T-cell (primary cell): Measurements from ENCODE around the gene OR2T3. TPM values are rescaled to one million over a fixed set of nuclear protein-coding genes. Genes with fewer than 3 reads are reported as not detected.
"Not testable (repeated sequence)": the region's sequence is repeated elsewhere in the genome, so short reads cannot be mapped to it uniquely, and the experiment has no call there.

Experiments
- ATAC-seq, 4 experiments: fragments of 200-7000 bp in 3 of 4; fragments of 150-1000 bp in 1 of 4; cut with Tn5 transposase; replicated peaks in 1 of 4; 1 replicate in 3 of 4; 2 replicates in 1 of 4; pipeline ENCODE4 v1.10.0; 2021; ENCODE audit warnings: moderate library complexity in 3 of 4, mild to moderate bottlenecking in 2 of 4, moderate number of reproducible peaks in 1 of 4
- CTCF ChIA-PET, 2 donors: fragments of 300-600 bp; sonication (Branson Sonifier 250); formaldehyde crosslinking; loops; one replicate each; lab custom pipeline; 2022; ENCODE audit warnings: antibody characterized with exemption in 2 of 2; lab: Charles Lee
- POLR2A ChIA-PET, 2 donors: fragments of 300-600 bp; sonication (Branson Sonifier 250); formaldehyde crosslinking; loops; one replicate each; lab custom pipeline; 2022; ENCODE audit warnings: antibody characterized with exemption in 2 of 2; lab: Charles Lee
- DNase-seq, 35 experiments: peaks; one replicate each; pipeline versions ENCODE4 v3.0.0 to v3.0.0-alpha.2; 2013 to 2023
- H3K27ac ChIP-seq: one replicate; pipeline ENCODE4 v1.5.1; 2013; ENCODE audit warnings: low read length
- H3K27me3 ChIP-seq, 2 experiments: replicated peaks in 1 of 2; 1 replicate in 1 of 2; 2 replicates in 1 of 2; pipeline versions ENCODE4 v1.6.1 to v1.7.0; 2013; ENCODE audit warnings: low read length in 1 of 2, mixed read lengths in 1 of 2; ENCODE audit not compliant: control insufficient read depth in 2 of 2, insufficient read depth in 2 of 2; ENCODE audit errors: extremely low read depth in 1 of 2
- H3K36me3 ChIP-seq, 2 donors: 1 replicate in 1 of 2; 2 replicates in 1 of 2; pipeline versions ENCODE4 v1.6.1 to v1.7.0; 2013; ENCODE audit warnings: low read length in 1 of 2; ENCODE audit not compliant: control insufficient read depth in 2 of 2, insufficient read depth in 1 of 2; ENCODE audit errors: extremely low read depth in 1 of 2
- H3K4me1 ChIP-seq, 2 experiments: 1 replicate in 1 of 2; 2 replicates in 1 of 2; pipeline versions ENCODE4 v1.6.1 to v1.7.0; 2013; ENCODE audit warnings: low read length in 2 of 2, mixed read lengths in 1 of 2; ENCODE audit not compliant: insufficient read depth in 2 of 2, control insufficient read depth in 1 of 2; ENCODE audit errors: extremely low read depth in 1 of 2
- H3K4me3 ChIP-seq, 2 donors: 1 replicate in 1 of 2; 2 replicates in 1 of 2; pipeline versions ENCODE4 v1.5.1 to v1.7.0; 2013; ENCODE audit warnings: mild to moderate bottlenecking in 2 of 2, low read length in 1 of 2, moderate library complexity in 1 of 2; ENCODE audit not compliant: control insufficient read depth in 1 of 2; ENCODE audit errors: extremely low read depth in 1 of 2
- H3K9me3 ChIP-seq: 2 replicates; pipeline ENCODE4 v1.7.0; 2013
- H3K27ac Mint-ChIP-seq, 2 donors: one replicate each; pipeline ENCODE4 v1.8.0; 2020 to 2021; ENCODE audit warnings: mild to moderate bottlenecking in 2 of 2, mixed read lengths in 2 of 2
- H3K27me3 Mint-ChIP-seq, 2 donors: one replicate each; pipeline ENCODE4 v1.8.0; 2021 to 2022; ENCODE audit warnings: mixed read lengths in 2 of 2
- H3K36me3 Mint-ChIP-seq: one replicate; pipeline ENCODE4 v1.8.0; 2021; ENCODE audit warnings: mixed read lengths
- H3K4me1 Mint-ChIP-seq, 3 donors: one replicate each; pipeline ENCODE4 v1.8.0; 2020 to 2022; ENCODE audit warnings: mixed read lengths in 3 of 3, mild to moderate bottlenecking in 1 of 3
- H3K4me3 Mint-ChIP-seq, 3 donors: one replicate each; pipeline ENCODE4 v1.8.0; 2020 to 2022; ENCODE audit warnings: mild to moderate bottlenecking in 3 of 3, mixed read lengths in 3 of 3, moderate library complexity in 3 of 3
- H3K9me3 Mint-ChIP-seq, 3 donors: one replicate each; pipeline ENCODE4 v1.8.0; 2020 to 2022; ENCODE audit warnings: mixed read lengths in 3 of 3
- WGBS: methylation state at CpG from one replicate; pipeline ENCODE4 v1.1.5; 2013; ENCODE audit warnings: missing lambda C conversion rate; ENCODE audit not compliant: insufficient coverage; 5-methylcytosine and 5-hydroxymethylcytosine counted together
- total RNA-seq, 35 experiments: library from RNA in 6 of 35; stranded (reverse) in 6 of 35; fragments of 120-200 nt in 1 of 35; gene quantifications; one replicate each; pipeline versions ENCODE4 v1.2.1 to v1.2.4 and lab custom pipeline; 2013 to 2026

The OR2T3 gene, protein sequence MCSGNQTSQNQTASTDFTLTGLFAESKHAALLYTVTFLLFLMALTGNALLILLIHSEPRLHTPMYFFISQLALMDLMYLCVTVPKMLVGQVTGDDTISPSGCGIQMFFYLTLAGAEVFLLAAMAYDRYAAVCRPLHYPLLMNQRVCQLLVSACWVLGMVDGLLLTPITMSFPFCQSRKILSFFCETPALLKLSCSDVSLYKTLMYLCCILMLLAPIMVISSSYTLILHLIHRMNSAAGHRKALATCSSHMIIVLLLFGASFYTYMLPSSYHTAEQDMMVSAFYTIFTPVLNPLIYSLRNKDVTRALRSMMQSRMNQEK
- total RNA-seq (not detected), total RNA-seq (lab: John Stamatoyannopoulos, UW) (0 reads per million in 29 experiments)
- total RNA-seq (2013), result not detected

DNA sequence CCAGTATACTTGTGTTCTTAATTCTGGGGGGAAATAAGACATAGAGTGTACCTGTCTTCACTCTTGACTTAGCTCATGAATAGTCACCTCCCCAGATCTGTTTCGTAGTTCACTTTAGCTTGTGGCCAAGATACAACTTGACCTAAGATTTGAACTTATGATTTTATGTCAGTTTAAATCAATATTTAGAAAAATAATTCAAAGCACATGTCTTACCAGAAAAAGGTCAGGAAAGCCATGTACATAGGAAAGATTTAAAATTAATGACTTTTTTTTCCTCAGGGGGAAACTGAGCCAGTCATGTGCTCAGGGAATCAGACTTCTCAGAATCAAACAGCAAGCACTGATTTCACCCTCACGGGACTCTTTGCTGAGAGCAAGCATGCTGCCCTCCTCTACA, at the start of gene OR2T3:
Gene OR2T3 (plus strand): TSS at position 301 of the 400 bp plus-strand sequence. CDS start 0 bp downstream, at position 301.
- not testable (repeated sequence) for H3K27ac ChIP-seq, H3K4me3 Mint-ChIP-seq
- WGBS, result no CpG with 5 or more reads among the region's 2 CpGs

DNA sequence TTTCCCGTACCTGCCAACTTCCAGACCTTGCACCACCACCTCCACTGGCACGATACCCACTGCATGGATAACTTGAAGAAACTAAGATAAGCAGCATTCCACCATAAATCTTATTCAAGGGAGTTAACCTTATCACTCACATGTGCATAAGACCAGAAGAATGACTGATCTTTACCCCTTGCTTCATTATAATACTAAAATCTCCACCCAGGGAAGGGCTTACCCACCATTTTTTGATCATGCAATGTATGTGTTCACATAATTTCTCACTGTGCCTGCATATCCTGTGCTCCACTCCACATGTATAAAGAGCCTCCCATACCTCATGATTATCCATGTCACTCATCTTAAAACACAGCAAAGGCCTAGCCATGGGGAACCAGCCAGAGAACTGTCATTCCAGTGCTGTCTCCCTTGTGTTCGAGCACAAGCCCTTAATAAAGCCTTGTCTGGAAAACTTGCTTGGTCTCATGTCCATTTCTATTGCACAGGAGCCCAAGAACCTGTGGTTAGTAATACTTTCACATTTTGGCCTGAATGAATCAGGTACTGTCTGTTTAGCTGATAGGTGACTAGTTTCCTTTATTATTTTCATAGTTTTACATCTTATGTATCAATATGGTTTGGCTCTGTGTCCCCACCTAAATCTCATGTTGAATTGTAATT, 45.5 kb upstream of the OR2T3 start:
- H3K4me1 Mint-ChIP-seq, H3K36me3 ChIP-seq, CTCF ChIA-PET, H3K27me3 Mint-ChIP-seq, H3K9me3 ChIP-seq, H3K27ac ChIP-seq, H3K36me3 Mint-ChIP-seq, DNase-seq, H3K27me3 ChIP-seq, POLR2A ChIA-PET, ATAC-seq, H3K4me3 ChIP-seq, H3K27ac Mint-ChIP-seq, H3K4me1 ChIP-seq, H3K4me3 Mint-ChIP-seq: not testable (repeated sequence)
- peaks cover 3 to 14% (median 7%) of the 10 kb centered on the region in 3 donors for H3K9me3 Mint-ChIP-seq
- 43% methylated on average over 1 of the region's 3 CpGs for WGBS

More for the DNA sequence above, at the start of gene OR2T3:
- H3K9me3 ChIP-seq, H3K4me3 ChIP-seq, ATAC-seq, H3K4me1 Mint-ChIP-seq, H3K27me3 ChIP-seq, H3K36me3 ChIP-seq, H3K9me3 Mint-ChIP-seq, H3K27me3 Mint-ChIP-seq, H3K4me1 ChIP-seq, POLR2A ChIA-PET, DNase-seq, H3K27ac Mint-ChIP-seq, CTCF ChIA-PET: not testable (repeated sequence)
- peaks cover 20% of the 10 kb centered on the region for H3K36me3 Mint-ChIP-seq

DNA sequence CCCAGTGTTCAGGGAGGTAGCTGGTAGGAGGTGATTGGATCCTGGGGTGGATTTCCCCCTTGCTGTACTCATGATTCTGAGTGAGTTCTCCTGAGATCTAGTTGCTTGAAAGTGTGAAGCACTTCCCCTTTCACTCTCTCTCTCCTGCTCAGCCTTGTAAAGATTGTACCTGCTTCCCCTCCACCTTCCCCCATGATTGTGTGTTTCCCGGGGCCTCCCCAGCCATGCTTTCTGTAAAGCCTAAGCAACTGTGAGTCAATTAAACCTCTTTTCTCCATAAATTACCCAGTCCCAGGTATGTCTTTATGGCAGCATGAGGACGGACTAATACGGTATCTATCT, 45.0 kb upstream of the OR2T3 start:
- DNase-seq, H3K36me3 ChIP-seq, H3K9me3 Mint-ChIP-seq, H3K27ac ChIP-seq, H3K27ac Mint-ChIP-seq, ATAC-seq, CTCF ChIA-PET, H3K36me3 Mint-ChIP-seq, H3K4me1 Mint-ChIP-seq, H3K4me3 Mint-ChIP-seq, H3K27me3 Mint-ChIP-seq, H3K4me3 ChIP-seq, H3K27me3 ChIP-seq, POLR2A ChIA-PET, H3K4me1 ChIP-seq, H3K9me3 ChIP-seq: not testable (repeated sequence)
- no CpG with 5 or more reads among the region's 3 CpGs for WGBS

DNA sequence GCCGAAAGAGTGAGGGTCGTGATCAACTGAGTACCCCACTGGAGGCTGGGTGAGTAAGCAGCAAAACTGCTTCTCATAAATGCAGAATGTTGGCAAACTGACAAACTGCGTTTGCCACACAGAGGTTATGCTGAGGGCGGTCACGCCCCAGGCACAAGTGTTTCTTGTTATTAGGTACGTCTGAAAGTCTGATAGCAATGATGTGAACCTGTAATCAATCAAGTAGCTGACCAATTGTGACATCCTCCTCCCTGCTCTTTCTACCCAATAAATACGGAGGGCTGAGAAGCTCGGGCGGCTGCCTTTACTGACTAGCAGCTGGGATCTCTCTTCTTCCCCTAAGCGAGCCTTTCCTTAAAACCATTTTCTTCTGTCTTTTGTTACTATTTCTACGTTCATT, 41.5 kb upstream of the OR2T3 start:
- H3K4me3 Mint-ChIP-seq, H3K36me3 ChIP-seq, H3K9me3 Mint-ChIP-seq, H3K27ac Mint-ChIP-seq, H3K4me1 Mint-ChIP-seq, DNase-seq, H3K9me3 ChIP-seq, POLR2A ChIA-PET, H3K4me3 ChIP-seq, ATAC-seq, CTCF ChIA-PET, H3K4me1 ChIP-seq, H3K27me3 ChIP-seq, H3K27me3 Mint-ChIP-seq, H3K36me3 Mint-ChIP-seq, H3K27ac ChIP-seq: not testable (repeated sequence)
- no CpG with 5 or more reads among the region's 11 CpGs for WGBS

DNA sequence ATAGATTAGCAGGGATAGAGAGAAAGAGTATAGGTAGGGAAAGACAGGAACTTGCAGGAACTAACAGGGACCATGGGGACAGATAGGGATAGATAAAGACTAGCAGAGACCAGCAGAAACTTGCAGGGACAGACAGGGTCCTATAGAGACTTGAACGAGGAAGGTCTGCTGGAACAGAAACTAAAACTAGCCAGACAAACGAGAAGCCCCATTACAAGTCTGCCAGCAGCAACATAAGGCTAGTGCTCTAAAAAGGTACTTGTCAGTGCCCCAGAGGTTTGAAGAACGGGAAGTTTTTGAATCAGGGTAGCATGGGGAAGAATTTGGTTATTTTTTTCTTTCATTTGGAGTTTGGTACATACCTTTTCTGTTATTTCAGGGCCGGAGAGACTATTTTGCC, 41.0 kb upstream of the OR2T3 start:
- H3K27me3 Mint-ChIP-seq, H3K4me3 Mint-ChIP-seq, H3K27ac ChIP-seq, H3K9me3 Mint-ChIP-seq, H3K9me3 ChIP-seq, DNase-seq, H3K4me1 Mint-ChIP-seq, H3K36me3 ChIP-seq, H3K4me1 ChIP-seq, H3K4me3 ChIP-seq, ATAC-seq, CTCF ChIA-PET, H3K27ac Mint-ChIP-seq, POLR2A ChIA-PET, H3K27me3 ChIP-seq, H3K36me3 Mint-ChIP-seq: not testable (repeated sequence)
- no CpG with 5 or more reads among the region's 4 CpGs for whole genome bisulfite sequencing

DNA sequence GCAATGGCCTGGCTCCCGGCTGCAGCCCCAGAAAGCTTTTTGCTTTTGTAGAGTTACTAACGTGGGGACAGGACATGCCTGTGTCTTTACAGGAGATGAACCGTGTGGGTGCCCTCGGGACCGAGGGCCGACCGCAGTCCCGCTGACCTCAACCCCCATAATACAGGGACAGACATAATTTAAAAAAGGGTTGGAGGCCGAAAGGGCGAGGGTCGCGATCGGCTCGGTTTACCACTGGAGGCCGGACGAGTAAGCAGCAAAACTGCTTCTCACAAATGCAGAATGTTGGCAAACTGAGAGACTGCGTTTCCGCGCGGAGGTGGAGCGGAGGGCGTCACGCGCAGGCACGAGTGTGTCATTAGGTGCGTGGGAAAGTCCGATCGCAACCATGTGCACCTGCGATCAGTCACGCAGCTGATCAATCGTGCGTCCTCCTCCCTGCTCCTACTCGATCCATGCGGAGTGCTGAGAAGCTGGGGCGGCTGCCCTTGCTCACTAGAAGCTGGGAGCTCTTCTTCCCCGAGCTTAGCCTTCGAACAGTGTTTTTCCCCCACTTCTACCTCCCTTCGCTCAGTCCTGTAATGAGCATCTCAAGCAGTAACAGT, 39.2 kb upstream of the OR2T3 start:
- H3K36me3 Mint-ChIP-seq, CTCF ChIA-PET, POLR2A ChIA-PET, H3K36me3 ChIP-seq, ATAC-seq, H3K4me3 ChIP-seq, H3K9me3 ChIP-seq, H3K27ac Mint-ChIP-seq, H3K4me1 Mint-ChIP-seq, DNase-seq, H3K27ac ChIP-seq, H3K9me3 Mint-ChIP-seq, H3K4me3 Mint-ChIP-seq, H3K4me1 ChIP-seq, H3K27me3 ChIP-seq, H3K27me3 Mint-ChIP-seq: not testable (repeated sequence)
- 93% methylated on average over 16 of the region's 38 CpGs for WGBS
